OCI-LY7 (cell line): Measurements from ENCODE around the gene BBC3. TPM values are rescaled to one million over a fixed set of nuclear protein-coding genes. Genes with fewer than 3 reads are reported as not detected.

Experiments used
- BruUV-seq: library from RNA; stranded (reverse); fragments of 400-500 nt; replicated peaks from 2 replicates; lab custom pipeline; 2021; lab: Mats Ljungman, UMichigan
- CTCF ChIA-PET: fragments of 300-600 bp; sonication (Branson Sonifier 250); formaldehyde crosslinking; loops from one replicate; lab custom pipeline; 2022; ENCODE audit warnings: antibody characterized with exemption; ENCODE audit not compliant: unreplicated experiment; lab: Charles Lee
- POLR2A ChIA-PET: fragments of 300-600 bp; sonication (Branson Sonifier 250); formaldehyde crosslinking; loops from one replicate; lab custom pipeline; 2022; ENCODE audit warnings: antibody characterized with exemption; lab: Charles Lee
- DNase-seq: peaks from one replicate; pipeline ENCODE4 v3.0.0-alpha.2; 2015; ENCODE audit warnings: low spot score
- H2AFZ ChIP-seq: fragments of 200-600 bp; sonication (generic), shearing (Covaris generic); 2 replicates; pipeline ENCODE4 v1.6.1; 2014; ENCODE audit warnings: mild to moderate bottlenecking, antibody characterized with exemption, low read length, moderate library complexity
- H3K27ac ChIP-seq: fragments of 200-600 bp; sonication (generic); 2 replicates; pipeline ENCODE4 v1.5.1; 2014; ENCODE audit warnings: mixed run types, low read depth, mild to moderate bottlenecking, moderate library complexity, low read length, inconsistent platforms; ENCODE audit not compliant: poor library complexity, severe bottlenecking
- H3K36me3 ChIP-seq: fragments of 200-600 bp; sonication (generic); 2 replicates; pipeline ENCODE4 v1.6.1; 2014; ENCODE audit warnings: mild to moderate bottlenecking, antibody characterized with exemption, low read length, moderate library complexity, mixed read lengths; ENCODE audit not compliant: insufficient read depth
- H3K4me1 ChIP-seq: fragments of 200-600 bp; sonication (generic); 2 replicates; pipeline ENCODE4 v1.5.1; 2014; ENCODE audit warnings: mild to moderate bottlenecking, low read length; ENCODE audit not compliant: insufficient read depth, poor library complexity, severe bottlenecking
- H3K4me2 ChIP-seq: fragments of 200-600 bp; sonication (generic); 2 replicates; pipeline ENCODE4 v1.6.1; 2014; ENCODE audit warnings: mild to moderate bottlenecking, low read length
- H3K4me3 ChIP-seq: fragments of 200-600 bp; sonication (generic); 2 replicates; pipeline ENCODE4 v1.5.1; 2014; ENCODE audit warnings: mild to moderate bottlenecking, low read depth, low read length; ENCODE audit not compliant: poor library complexity, severe bottlenecking
- H3K79me2 ChIP-seq: fragments of 200-600 bp; sonication (generic); 2 replicates; pipeline ENCODE4 v1.6.1; 2016; ENCODE audit warnings: low read depth, mild to moderate bottlenecking, low read length, moderate library complexity, mixed read lengths; ENCODE audit not compliant: insufficient read depth
- H3K9me2 ChIP-seq: fragments of 200-600 bp; sonication (generic); 2 replicates; pipeline ENCODE4 v1.6.1; 2016; ENCODE audit warnings: mild to moderate bottlenecking, low read length, mixed read lengths; ENCODE audit not compliant: insufficient read depth
- H3K9me3 ChIP-seq: fragments of 200-600 bp; sonication (generic); 2 replicates; pipeline ENCODE4 v1.6.1; 2014; ENCODE audit warnings: mild to moderate bottlenecking, mixed run types, low read length, mixed read lengths
- H4K20me1 ChIP-seq: fragments of 200-600 bp; sonication (generic); 2 replicates; pipeline ENCODE4 v1.6.1; 2014; ENCODE audit warnings: mild to moderate bottlenecking, antibody characterized with exemption, low read length, moderate library complexity, mixed read lengths; ENCODE audit not compliant: insufficient read depth
- CTCF ChIP-seq: fragments of 200-600 bp; sonication (generic); conservative IDR thresholded peaks from 2 replicates; pipeline ENCODE4 v1.5.1; 2014; ENCODE audit warnings: mild to moderate bottlenecking, antibody characterized with exemption, low read length, moderate library complexity, mixed read lengths
- EZH2phosphoT487 ChIP-seq: fragments of 200-600 bp; sonication (generic); IDR thresholded peaks from 2 replicates; pipeline ENCODE4 v1.6.1; 2018; ENCODE audit warnings: low read depth, borderline replicate concordance, mild to moderate bottlenecking, mixed run types, antibody characterized with exemption, low read length, moderate library complexity, mixed read lengths
- intact Hi-C: fragments of 100-400 bp; cut with micrococcal nuclease; formaldehyde crosslinking; loops from one replicate; pipeline ENCODE4 v1.10.0; 2022; ENCODE audit not compliant: unreplicated experiment
- total RNA-seq, 2 experiments: library from RNA; depleted of rRNA in 1 of 2; stranded (reverse); fragments of >200 nt in 1 of 2; shearing (Covaris generic) in 1 of 2; gene quantifications; 2 replicates each; pipeline ENCODE4 v1.2.3, GENCODE V29; 2014 to 2022

Gene BBC3
- total RNA-seq, 2 experiments from 2014 or later, result 8.9 to 10.5 TPM

GRCh38 chr19:47221890-47222289, 9.1 kb downstream of the BBC3 start:
- intact Hi-C loops, result no loop called here
- DNase-seq, result no peak
- no peaks in the 10 kb centered on the region for H4K20me1 ChIP-seq
- no TSS peak for BruUV-seq
- H3K4me1 ChIP-seq, result peaks cover 19% of the 10 kb centered on the region
- H3K9me2 ChIP-seq, result no peaks in the 10 kb centered on the region
- H3K27ac ChIP-seq, result no peak overlapping the region
- no peak overlapping the region for H3K4me3 ChIP-seq
- TF ChIP-seq CTCF (no peak), EZH2phosphoT487 (no peak)
- H3K79me2 ChIP-seq, result no peaks in the 10 kb centered on the region
- H3K36me3 ChIP-seq, result peaks cover 6% of the 10 kb centered on the region; the same call in 1 of the 2 replicates
- no peak overlapping the region for H2AFZ ChIP-seq
- H3K9me3 ChIP-seq, result no peaks in the 10 kb centered on the region
- CTCF ChIA-PET, result no interaction called here
- POLR2A ChIA-PET, result no interaction called here
- H3K4me2 ChIP-seq, result no peak overlapping the region

- peaks cover 13% of the 10 kb centered on the region for H3K4me1 ChIP-seq
- no peak for DNase-seq
- H4K20me1 ChIP-seq, result no peaks in the 10 kb centered on the region
- CTCF ChIA-PET, result no interaction called here
- H3K9me2 ChIP-seq, result no peaks in the 10 kb centered on the region
- no peaks in the 10 kb centered on the region for H3K9me3 ChIP-seq
- POLR2A ChIA-PET, result no interaction called here
- H3K79me2 ChIP-seq, result no peaks in the 10 kb centered on the region
- H3K4me2 ChIP-seq, result no peak overlapping the region
- no peak for TF ChIP-seq EZH2phosphoT487
- no peak for TF ChIP-seq CTCF
- intact Hi-C loops, result no loop called here
- H2AFZ ChIP-seq, result no peak overlapping the region
- H3K4me3 ChIP-seq, result no peak overlapping the region
- no TSS peak for BruUV-seq
- H3K36me3 ChIP-seq, result peaks cover 6% of the 10 kb centered on the region; the same call in 1 of the 2 replicates
- no peak overlapping the region for H3K27ac ChIP-seq
Measured at GRCh38 chr19:47221080-47221841, 9.7 kb downstream of the BBC3 start.

GRCh38 chr19:47215581-47215980, 15.4 kb downstream of the BBC3 start:
- Histone ChIP-seq H2AFZ (no peak overlapping the region), H3K79me2 (no peaks in the 10 kb centered on the region), H3K4me1 (peaks cover 22% of the 10 kb centered on the region), H3K9me3 (no peaks in the 10 kb centered on the region), H4K20me1 (no peaks in the 10 kb centered on the region), H3K36me3 (peaks cover 21% of the 10 kb centered on the region; the same call in 1 of the 2 replicates), H3K9me2 (no peaks in the 10 kb centered on the region), H3K27ac (no peak overlapping the region), H3K4me2 (no peak overlapping the region), H3K4me3 (no peak overlapping the region)
- BruUV-seq, result no TSS peak
- DNase-seq, result no peak
- ChIA-PET POLR2A (interaction anchor here (0.7 to 1.1 kb wide), 2 partner anchors 13 to 446 kb away, joined by 3 read pairs; no protein-coding TSS in a partner anchor), CTCF (no interaction called here)
- intact Hi-C loops, result no loop called here
- TF ChIP-seq EZH2phosphoT487 (no peak), CTCF (no peak)
